Activated T-cell treated with anti-CD3 and anti-CD28 coated beads, Interleukin-2, amount 50 U/mL, for 1 hour (primary cell): ENCODE data around the gene FZD1.

ENCODE experiments used
- DNase-seq: peaks from one replicate; pipeline ENCODE4 v3.0.0-alpha.2; 2020

The FZD1 gene

GRCh38 chr7:91264046-91264923 is at the start of gene FZD1:
TSS of gene FZD1 (plus strand) at chr7:91264433. CDS start at chr7:91264881, 448 bp downstream.
- peak; percentile 33 for DNase-seq

GRCh38 chr7:91226411-91226810 is 37.8 kb upstream of the FZD1 start:
- DNase-seq = no peak

- DNase-seq = no peak
Observed at GRCh38 chr7:91228327-91228726, 35.9 kb upstream of the FZD1 start.

GRCh38 chr7:91228927-91229558 is 35.2 kb upstream of the FZD1 start:
- DNase-seq = no peak

- no peak for DNase-seq
Observed at GRCh38 chr7:91230100-91230499, 34.1 kb upstream of the FZD1 start.

GRCh38 chr7:91230503-91230902 is 33.7 kb upstream of the FZD1 start:
- no peak for DNase-seq

- DNase-seq = no peak
Observed at GRCh38 chr7:91233212-91233611, 31.0 kb upstream of the FZD1 start.

- DNase-seq = no peak
Observed at GRCh38 chr7:91235211-91235832, 28.9 kb upstream of the FZD1 start.

GRCh38 chr7:91239171-91239604 is 25.0 kb upstream of the FZD1 start:
- DNase-seq = no peak

- DNase-seq = no peak
Observed at GRCh38 chr7:91239772-91240171, 24.5 kb upstream of the FZD1 start.

- no peak for DNase-seq
Observed at GRCh38 chr7:91240376-91240941, 23.8 kb upstream of the FZD1 start.

- DNase-seq = no peak
Observed at GRCh38 chr7:91242097-91242844, 22.0 kb upstream of the FZD1 start.

GRCh38 chr7:91243591-91244301 is 20.5 kb upstream of the FZD1 start:
- DNase-seq = no peak

- DNase-seq = no peak
Observed at GRCh38 chr7:91247500-91247899, 16.7 kb upstream of the FZD1 start.

- no peak for DNase-seq
Observed at GRCh38 chr7:91248996-91249395, 15.2 kb upstream of the FZD1 start.

- DNase-seq = no peak
Observed at GRCh38 chr7:91249506-91250233, 14.6 kb upstream of the FZD1 start.

GRCh38 chr7:91250706-91251105 is 13.5 kb upstream of the FZD1 start:
- no peak for DNase-seq

GRCh38 chr7:91251877-91252276 is 12.4 kb upstream of the FZD1 start:
- no peak for DNase-seq

GRCh38 chr7:91263384-91264045 is 718 bp upstream of the FZD1 start:
- no peak for DNase-seq

GRCh38 chr7:91264924-91265681 is 870 bp downstream of the FZD1 start:
- no peak for DNase-seq
